Lung (tissue), 12 donors: ENCODE measurements around the gene GNLY. TPM values are rescaled to one million over a fixed set of nuclear protein-coding genes. Genes with fewer than 3 reads are reported as not detected.
A peak's percentile ranks its signal among the peaks of the same experiment; 100 is the strongest.

Source experiments
- ATAC-seq: fragments of 200-7000 bp; cut with Tn5 transposase; one replicate; pipeline ENCODE4 v1.9.1; 2020; ENCODE audit warnings: moderate number of reproducible peaks; ENCODE audit not compliant: insufficient read depth, low FRiP score
- DNase-seq, 3 donors: peaks; one replicate each; pipeline ENCODE4 v3.0.0-alpha.2; 2013 to 2017
- H3K27ac ChIP-seq, 2 donors: one replicate each; pipeline ENCODE4 v1.5.1; 2013; ENCODE audit warnings: mild to moderate bottlenecking in 2 of 2, moderate library complexity in 2 of 2, control low read depth in 1 of 2, inconsistent platforms in 1 of 2, low read depth in 1 of 2, low read length in 1 of 2
- H3K27me3 ChIP-seq, 3 donors: one replicate each; pipeline ENCODE4 v1.5.1; 2013; ENCODE audit warnings: low read length in 2 of 3; ENCODE audit not compliant: control insufficient read depth in 3 of 3, insufficient read depth in 3 of 3
- H3K36me3 ChIP-seq, 4 donors: one replicate each; pipeline ENCODE4 v1.5.1; 2013; ENCODE audit warnings: low read length in 4 of 4, mild to moderate bottlenecking in 1 of 4, moderate library complexity in 1 of 4; ENCODE audit not compliant: control insufficient read depth in 4 of 4, insufficient read depth in 4 of 4
- H3K4me1 ChIP-seq, 5 donors: one replicate each; pipeline ENCODE4 v1.5.1; 2013; ENCODE audit warnings: low read length in 5 of 5, mild to moderate bottlenecking in 2 of 5, moderate library complexity in 1 of 5; ENCODE audit not compliant: control insufficient read depth in 5 of 5, insufficient read depth in 5 of 5
- H3K4me3 ChIP-seq: one replicate; pipeline ENCODE4 v1.5.1; 2013; ENCODE audit warnings: mild to moderate bottlenecking, control low read depth, moderate library complexity
- H3K9ac ChIP-seq, 2 donors: one replicate each; pipeline ENCODE4 v1.5.1; 2013; ENCODE audit warnings: low read length in 2 of 2, control low read depth in 1 of 2; ENCODE audit not compliant: insufficient read depth in 1 of 2
- H3K9me3 ChIP-seq, 4 donors: one replicate each; pipeline ENCODE4 v1.5.1; 2013; ENCODE audit warnings: low read length in 3 of 4, mild to moderate bottlenecking in 1 of 4, moderate library complexity in 1 of 4; ENCODE audit not compliant: control insufficient read depth in 4 of 4, insufficient read depth in 3 of 4
- WGBS, 2 donors: extraction: QIAGEN DNeasy Blood & Tissue Kit; methylation state at CpG; one replicate each; pipeline ENCODE4 v1.1.7; 2013; 5-methylcytosine and 5-hydroxymethylcytosine counted together
- polyA plus RNA-seq, 2 donors: library from polyadenylated mRNA; stranded (reverse); fragments of 200-250 nt; gene quantifications; one replicate each; pipeline ENCODE4 v1.2.1, GENCODE V29; 2013
- total RNA-seq, 2 donors: library from RNA; depleted of rRNA in 1 of 2; stranded (reverse); fragments of >200 nt in 1 of 2; gene quantifications; one replicate each; pipeline ENCODE4 v1.2.1, GENCODE V29; 2014 to 2021
- TF ChIP-seq, protein P1 (sequence below): IDR thresholded peaks from 2 replicates; pipeline ENCODE4 v1.5.1; 2012; ENCODE audit warnings: mild to moderate bottlenecking; ENCODE audit errors: control extremely low read depth, extremely low read depth
- donor health status: control.
- donor health status: control.
- donor health status: Bipolar disorder and iron deficiency.
- donor health status: healthy.
- donor health status: DM: yes; HTN: yes; CAD: no.

The GNLY gene
- total and polyA plus RNA-seq, 4 donors = 9.0 to 13.6 (median 12.1) TPM; not detected in 1

DNA sequence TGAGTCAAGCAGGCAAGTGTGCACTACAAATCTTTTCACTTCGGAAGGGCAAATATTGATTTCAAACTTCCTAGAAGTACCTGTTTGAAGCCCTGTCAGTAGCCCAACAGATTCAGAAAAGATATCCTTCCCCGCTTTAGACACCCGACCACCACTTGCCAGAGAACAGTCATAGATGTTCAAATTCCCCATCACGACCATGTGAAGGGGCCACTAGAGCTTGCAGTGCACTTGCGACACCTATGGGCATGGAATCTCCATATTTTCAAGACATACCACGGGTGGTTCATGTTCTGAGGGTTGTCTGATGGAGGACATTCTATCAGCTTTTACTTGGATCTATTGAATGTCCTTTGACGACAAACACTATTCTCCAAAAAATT is 23.8 kb downstream of the GNLY start:
- Histone ChIP-seq H3K27me3 (no peaks in the 10 kb centered on the region), H3K9ac (no peak overlapping the region), H3K27ac (no peak overlapping the region), H3K9me3 (no peaks in the 10 kb centered on the region), H3K4me3 (no peak overlapping the region), H3K36me3 (no peaks in the 10 kb centered on the region), H3K4me1 (peaks cover 0 to 16% (median 3%) of the 10 kb centered on the region in 5 donors)
- ATAC-seq (no peak), DNase-seq (peak in 1 of 3 donors; percentile 44)
- TF ChIP-seq, protein P1, sequence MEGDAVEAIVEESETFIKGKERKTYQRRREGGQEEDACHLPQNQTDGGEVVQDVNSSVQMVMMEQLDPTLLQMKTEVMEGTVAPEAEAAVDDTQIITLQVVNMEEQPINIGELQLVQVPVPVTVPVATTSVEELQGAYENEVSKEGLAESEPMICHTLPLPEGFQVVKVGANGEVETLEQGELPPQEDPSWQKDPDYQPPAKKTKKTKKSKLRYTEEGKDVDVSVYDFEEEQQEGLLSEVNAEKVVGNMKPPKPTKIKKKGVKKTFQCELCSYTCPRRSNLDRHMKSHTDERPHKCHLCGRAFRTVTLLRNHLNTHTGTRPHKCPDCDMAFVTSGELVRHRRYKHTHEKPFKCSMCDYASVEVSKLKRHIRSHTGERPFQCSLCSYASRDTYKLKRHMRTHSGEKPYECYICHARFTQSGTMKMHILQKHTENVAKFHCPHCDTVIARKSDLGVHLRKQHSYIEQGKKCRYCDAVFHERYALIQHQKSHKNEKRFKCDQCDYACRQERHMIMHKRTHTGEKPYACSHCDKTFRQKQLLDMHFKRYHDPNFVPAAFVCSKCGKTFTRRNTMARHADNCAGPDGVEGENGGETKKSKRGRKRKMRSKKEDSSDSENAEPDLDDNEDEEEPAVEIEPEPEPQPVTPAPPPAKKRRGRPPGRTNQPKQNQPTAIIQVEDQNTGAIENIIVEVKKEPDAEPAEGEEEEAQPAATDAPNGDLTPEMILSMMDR = no peak
- 61 to 66% methylated on average over 7 of the region's 7 CpGs for WGBS, 2 donors

GRCh38 chr2:85718885-85719492 is 24.8 kb downstream of the GNLY start:
- TF ChIP-seq, protein P1 = no peak
- Histone ChIP-seq H3K9me3 (no peaks in the 10 kb centered on the region), H3K36me3 (no peaks in the 10 kb centered on the region), H3K4me3 (no peak overlapping the region), H3K9ac (no peak overlapping the region), H3K27me3 (no peaks in the 10 kb centered on the region), H3K27ac (peak overlapping the region in 1 of 2 donors; percentile 28), H3K4me1 (peaks cover 0 to 9% (median 0%) of the 10 kb centered on the region in 5 donors)
- ATAC-seq = no peak
- no peak for DNase-seq
- 91 to 92% methylated on average over 10 of the region's 10 CpGs for WGBS, 2 donors

DNA sequence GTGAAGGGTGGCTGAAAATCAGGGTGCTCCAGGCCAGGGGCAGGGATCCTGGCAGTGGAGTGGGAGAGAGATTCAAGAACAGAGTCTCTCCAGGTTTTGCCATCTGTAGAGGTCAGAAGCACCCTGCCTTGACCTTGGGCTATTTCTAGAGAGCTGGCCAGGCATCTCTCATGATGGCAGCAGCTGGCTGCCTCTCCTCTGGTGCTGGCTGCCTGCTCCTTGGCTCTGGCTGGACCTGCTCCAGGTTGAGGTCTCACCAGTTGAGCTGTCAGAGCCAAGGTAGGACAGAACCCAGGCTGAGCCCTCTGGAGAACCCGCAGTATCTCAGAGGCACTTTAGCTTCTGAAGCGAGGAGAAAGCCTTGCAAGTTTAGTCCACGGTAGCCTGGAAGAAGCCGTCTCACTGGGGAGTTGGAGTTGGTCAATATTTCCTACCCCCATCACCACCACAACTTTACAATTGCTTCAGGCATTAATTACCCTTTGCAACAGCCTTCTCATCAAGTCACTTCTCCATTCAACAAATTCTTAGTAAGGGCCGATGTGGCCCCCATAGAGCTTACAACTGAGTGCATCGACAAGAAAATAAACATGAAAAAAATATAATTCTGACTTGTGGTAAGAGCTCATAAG is 25.6 kb downstream of the GNLY start:
- Histone ChIP-seq H3K27me3 (no peaks in the 10 kb centered on the region), H3K36me3 (no peaks in the 10 kb centered on the region), H3K27ac (peak overlapping the region in 1 of 2 donors; percentile 53), H3K9ac (no peak overlapping the region), H3K4me1 (peaks cover 0 to 8% (median 0%) of the 10 kb centered on the region in 5 donors), H3K4me3 (no peak overlapping the region), H3K9me3 (no peaks in the 10 kb centered on the region)
- WGBS, 2 donors = 39 to 78% methylated on average over 6 of the region's 6 CpGs
- DNase-seq = no peak
- ATAC-seq = no peak
- TF ChIP-seq, protein P1 = no peak
